Suppressor macrophage treated with lipopolysaccharide for 4 hours (primary cell): Measurements from ENCODE around the gene MTMR8.

ENCODE experiments used
- DNase-seq: peaks from one replicate; pipeline ENCODE4 v3.0.0-alpha.2; 2020

The MTMR8 gene

DNA sequence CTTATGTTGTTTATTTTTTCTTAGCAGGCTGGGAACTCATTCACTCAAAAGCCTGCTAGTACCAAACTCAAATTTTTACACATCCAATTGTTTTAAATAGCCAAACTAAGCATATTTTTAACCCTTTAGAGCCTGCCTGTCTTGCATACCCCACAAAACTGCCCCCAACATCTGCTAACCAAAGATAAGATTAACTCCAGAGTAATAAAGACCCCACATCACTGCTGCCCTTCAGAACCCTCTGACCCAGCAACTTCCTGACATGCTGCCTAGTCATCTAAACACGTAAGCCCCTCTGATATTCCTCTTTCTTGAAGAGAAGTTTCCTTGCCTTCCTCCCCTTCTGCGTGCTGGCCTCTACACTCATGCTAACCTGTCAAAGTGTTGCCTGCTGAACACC is 104.1 kb downstream of the MTMR8 start:
- no peak for DNase-seq

DNA sequence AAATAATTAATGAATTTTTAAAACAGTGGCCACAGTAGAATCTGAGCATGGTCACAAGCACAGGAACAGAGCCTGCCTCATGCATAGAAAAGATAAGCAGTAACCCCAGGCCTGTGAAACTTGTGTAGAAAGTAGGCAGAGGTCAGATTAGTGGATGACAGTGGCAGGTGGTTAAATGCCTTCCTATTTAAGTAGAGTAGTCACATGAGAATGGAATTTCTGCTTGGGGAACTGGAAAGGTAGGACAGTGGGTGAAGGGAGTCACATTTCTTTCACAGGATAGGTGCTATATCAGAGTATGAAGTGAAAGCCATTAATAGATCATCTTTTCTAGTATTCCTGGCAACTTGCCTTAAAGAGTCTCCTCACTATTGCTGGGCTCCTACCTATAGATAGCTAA is 130.0 kb downstream of the MTMR8 start:
- DNase-seq, result no peak

GRCh38 chrX:64230123-64230970 is 164.9 kb downstream of the MTMR8 start, which contains the start of gene ASB12:
Gene ASB12 (minus strand): TSS chrX:64230607. CDS start chrX:64225650, 4,957 bp downstream.
- DNase-seq, result no peak

DNA sequence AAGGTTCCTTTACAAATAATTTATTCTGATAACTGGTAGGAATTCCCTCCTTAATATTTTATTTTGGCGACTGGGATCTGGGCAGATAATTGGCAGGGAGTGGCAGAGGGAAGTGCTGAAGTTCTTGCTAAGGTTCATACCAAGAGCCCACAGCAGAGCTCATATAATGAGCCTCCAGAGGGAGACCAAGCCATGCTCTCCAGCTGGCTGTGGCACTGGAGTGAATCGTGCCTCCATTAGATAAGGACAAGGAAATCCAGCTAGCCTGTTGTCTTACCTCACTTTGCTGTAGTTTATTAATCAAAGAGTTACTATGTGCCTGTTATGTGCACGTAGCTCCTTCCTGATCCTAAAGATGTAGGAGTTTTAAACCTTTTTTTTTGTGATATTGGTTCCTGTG is 166.1 kb downstream of the MTMR8 start:
- no peak for DNase-seq
